LNCAP (cell line): ENCODE results near the gene LHX2.

Experiments
- TF ChIP-seq, protein P1 (sequence below): fragments of 450-650 bp; IDR thresholded peaks from 2 replicates; pipeline ENCODE4 v1.5.1; 2017; ENCODE audit warnings: mild to moderate bottlenecking

LHX2 gene

GRCh38 chr9:124017051-124017928 is 5.7 kb downstream of the LHX2 start:
- TF ChIP-seq, protein P1, sequence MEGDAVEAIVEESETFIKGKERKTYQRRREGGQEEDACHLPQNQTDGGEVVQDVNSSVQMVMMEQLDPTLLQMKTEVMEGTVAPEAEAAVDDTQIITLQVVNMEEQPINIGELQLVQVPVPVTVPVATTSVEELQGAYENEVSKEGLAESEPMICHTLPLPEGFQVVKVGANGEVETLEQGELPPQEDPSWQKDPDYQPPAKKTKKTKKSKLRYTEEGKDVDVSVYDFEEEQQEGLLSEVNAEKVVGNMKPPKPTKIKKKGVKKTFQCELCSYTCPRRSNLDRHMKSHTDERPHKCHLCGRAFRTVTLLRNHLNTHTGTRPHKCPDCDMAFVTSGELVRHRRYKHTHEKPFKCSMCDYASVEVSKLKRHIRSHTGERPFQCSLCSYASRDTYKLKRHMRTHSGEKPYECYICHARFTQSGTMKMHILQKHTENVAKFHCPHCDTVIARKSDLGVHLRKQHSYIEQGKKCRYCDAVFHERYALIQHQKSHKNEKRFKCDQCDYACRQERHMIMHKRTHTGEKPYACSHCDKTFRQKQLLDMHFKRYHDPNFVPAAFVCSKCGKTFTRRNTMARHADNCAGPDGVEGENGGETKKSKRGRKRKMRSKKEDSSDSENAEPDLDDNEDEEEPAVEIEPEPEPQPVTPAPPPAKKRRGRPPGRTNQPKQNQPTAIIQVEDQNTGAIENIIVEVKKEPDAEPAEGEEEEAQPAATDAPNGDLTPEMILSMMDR = no peak

- TF ChIP-seq, protein P1 = no peak
These were observed 6.6 kb downstream of the LHX2 start for GRCh38 chr9:124017929-124018729.

GRCh38 chr9:124018730-124019697 is 7.4 kb downstream of the LHX2 start:
- TF ChIP-seq, protein P1 = no peak

DNA sequence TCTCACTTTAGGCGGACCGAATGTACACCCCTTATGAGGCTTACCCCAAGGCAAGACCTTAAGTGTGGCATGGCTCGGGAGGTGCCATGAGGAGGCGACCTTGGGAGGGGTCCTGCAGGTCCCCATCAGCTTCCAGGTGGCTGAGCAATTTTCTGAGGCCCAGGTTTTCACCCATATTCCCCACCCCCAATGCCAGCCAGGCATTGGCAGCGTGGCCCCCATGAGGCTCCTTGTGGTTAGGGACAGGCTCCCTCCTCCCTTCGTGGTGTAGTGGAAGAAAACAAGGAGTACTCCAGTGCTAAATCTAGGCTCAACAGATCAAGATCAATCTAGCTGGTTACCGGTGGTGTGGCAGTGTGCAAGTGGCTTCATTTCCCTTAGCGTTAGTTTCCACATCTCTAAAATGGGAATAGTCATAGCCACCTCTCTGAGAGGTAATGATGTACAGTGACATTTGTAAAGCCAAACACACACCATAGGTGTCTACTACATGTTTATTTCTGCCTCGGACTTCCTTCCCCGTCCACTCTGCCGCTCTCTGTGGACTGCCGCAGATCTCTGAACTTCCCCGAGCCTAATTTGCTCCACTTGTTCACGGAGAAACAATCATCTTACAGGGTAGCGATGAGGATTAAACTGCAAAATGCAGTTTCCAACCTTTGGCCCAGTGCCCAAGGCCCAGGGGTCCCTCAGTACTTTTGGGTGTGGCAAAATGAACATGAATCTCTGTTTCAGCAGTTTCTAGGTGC is 8.4 kb downstream of the LHX2 start:
- TF ChIP-seq, protein P1 = no peak

DNA sequence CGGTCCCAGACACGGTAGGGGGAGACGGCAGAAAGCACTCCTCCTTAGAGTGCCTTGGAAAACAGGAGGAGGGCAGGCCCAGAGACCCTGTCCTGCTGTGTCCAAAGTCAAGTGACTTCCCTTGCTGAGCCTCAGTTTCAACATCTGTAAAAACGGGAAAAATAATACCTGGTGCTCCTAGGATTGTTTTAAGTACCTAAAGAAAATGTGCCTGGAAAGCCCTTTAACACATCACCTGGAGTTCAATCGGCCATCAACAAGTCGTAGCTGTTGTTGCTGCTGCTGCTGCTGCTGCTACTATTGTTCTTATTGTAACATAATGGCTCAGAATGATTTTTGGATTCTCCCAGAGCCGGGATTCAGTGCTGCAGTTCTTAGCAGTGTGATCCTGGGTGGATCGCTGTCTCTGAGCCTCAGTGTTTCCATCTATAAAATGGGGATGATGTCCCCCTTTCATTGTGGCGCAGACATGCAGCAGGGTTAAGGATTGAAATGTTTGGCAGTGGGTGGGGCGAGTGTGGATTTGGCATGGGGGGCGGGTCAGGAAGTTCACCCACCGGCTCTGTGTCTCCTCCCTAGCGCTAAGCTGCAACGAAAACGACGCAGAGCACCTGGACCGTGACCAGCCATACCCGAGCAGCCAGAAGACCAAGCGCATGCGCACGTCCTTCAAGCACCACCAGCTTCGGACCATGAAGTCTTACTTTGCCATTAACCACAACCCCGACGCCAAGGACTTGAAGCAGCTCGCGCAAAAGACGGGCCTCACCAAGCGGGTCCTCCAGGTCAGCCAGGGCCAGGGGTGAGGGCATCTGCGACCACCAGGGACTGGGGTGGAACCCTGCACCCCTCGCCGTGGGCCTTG is 9.2 kb downstream of the LHX2 start:
- TF ChIP-seq, protein P1 = no peak

- TF ChIP-seq, protein P1 = no peak
These were observed 9.8 kb downstream of the LHX2 start for GRCh38 chr9:124021385-124021769.
